Stimulated activated CD4-positive, alpha-beta T cell treated with anti-CD3 and anti-CD28 coated beads, Interleukin-15, amount 100 ng/mL, for 48 hours (primary cell): ENCODE results near the gene TSPAN32.
"Not testable (repeated sequence)": the region's sequence is repeated elsewhere in the genome, so short reads cannot be mapped to it uniquely, and the experiment has no call there.

ENCODE experiments used
- DNase-seq, 2 donors: peaks; one replicate each; pipeline ENCODE4 v3.0.0-alpha.2; 2020; ENCODE audit warnings: low read depth in 2 of 2

The TSPAN32 gene

GRCh38 chr11:2333486-2334205 lies 31.8 kb downstream of the TSPAN32 start:
- not testable (repeated sequence) for DNase-seq

GRCh38 chr11:2335286-2335685 lies 33.5 kb downstream of the TSPAN32 start:
- not testable (repeated sequence) for DNase-seq

GRCh38 chr11:2338760-2339159 lies 36.9 kb downstream of the TSPAN32 start:
- not testable (repeated sequence) for DNase-seq

GRCh38 chr11:2342557-2342956 lies 40.7 kb downstream of the TSPAN32 start:
- no peak for DNase-seq

GRCh38 chr11:2342981-2343380 lies 41.2 kb downstream of the TSPAN32 start:
- DNase-seq, result no peak

GRCh38 chr11:2343502-2343901 lies 41.7 kb downstream of the TSPAN32 start:
- DNase-seq, result no peak

- DNase-seq, result no peak
Measured at GRCh38 chr11:2345050-2345449, 43.2 kb downstream of the TSPAN32 start.

- no peak for DNase-seq
Measured at GRCh38 chr11:2346014-2346413, 44.2 kb downstream of the TSPAN32 start.

GRCh38 chr11:2346586-2347307 lies 44.9 kb downstream of the TSPAN32 start:
- DNase-seq, result no peak

GRCh38 chr11:2347308-2347830 lies 45.6 kb downstream of the TSPAN32 start:
- no peak for DNase-seq

- no peak for DNase-seq
Measured at GRCh38 chr11:2348986-2349385, 47.2 kb downstream of the TSPAN32 start.

- no peak for DNase-seq
Measured at GRCh38 chr11:2351701-2352100, 49.9 kb downstream of the TSPAN32 start.

GRCh38 chr11:2352420-2352819 lies 50.6 kb downstream of the TSPAN32 start:
- DNase-seq, result no peak

- no peak for DNase-seq
Measured at GRCh38 chr11:2355000-2355644, 53.3 kb downstream of the TSPAN32 start.

- DNase-seq, result no peak
Measured at GRCh38 chr11:2357246-2357645, 55.4 kb downstream of the TSPAN32 start.

- not testable (repeated sequence) for DNase-seq
Measured at GRCh38 chr11:2357651-2358050, 55.8 kb downstream of the TSPAN32 start.

- no peak for DNase-seq
Measured at GRCh38 chr11:2358754-2359442, 57.1 kb downstream of the TSPAN32 start.

- DNase-seq, result no peak
Measured at GRCh38 chr11:2359557-2359956, 57.7 kb downstream of the TSPAN32 start.

GRCh38 chr11:2360081-2360642 lies 58.3 kb downstream of the TSPAN32 start:
- DNase-seq, result no peak

GRCh38 chr11:2361565-2361964 lies 59.8 kb downstream of the TSPAN32 start:
- DNase-seq, result no peak

- DNase-seq, result no peak
Measured at GRCh38 chr11:2362414-2362813, 60.6 kb downstream of the TSPAN32 start.

- DNase-seq, result no peak
Measured at GRCh38 chr11:2363130-2363529, 61.3 kb downstream of the TSPAN32 start.
